Esophagus squamous epithelium (tissue), 4 donors: ENCODE results near the gene RAB23.

Experiments used
- CTCF ChIP-seq, 6 experiments: fragments of 450-650 bp in 4 of 6; fragments of 200-600 bp in 2 of 6; sonication (generic) in 2 of 6; IDR thresholded peaks; one replicate each; pipeline ENCODE4 v1.5.1; 2016 to 2019; ENCODE audit warnings: antibody characterized with exemption in 6 of 6, mild to moderate bottlenecking in 4 of 6, moderate library complexity in 4 of 6
- POLR2A ChIP-seq, 4 donors: fragments of 450-650 bp; IDR thresholded peaks; one replicate each; pipeline ENCODE4 v1.6.1; 2017; ENCODE audit warnings: antibody characterized with exemption in 4 of 4, mild to moderate bottlenecking in 4 of 4, moderate library complexity in 3 of 4

DNA sequence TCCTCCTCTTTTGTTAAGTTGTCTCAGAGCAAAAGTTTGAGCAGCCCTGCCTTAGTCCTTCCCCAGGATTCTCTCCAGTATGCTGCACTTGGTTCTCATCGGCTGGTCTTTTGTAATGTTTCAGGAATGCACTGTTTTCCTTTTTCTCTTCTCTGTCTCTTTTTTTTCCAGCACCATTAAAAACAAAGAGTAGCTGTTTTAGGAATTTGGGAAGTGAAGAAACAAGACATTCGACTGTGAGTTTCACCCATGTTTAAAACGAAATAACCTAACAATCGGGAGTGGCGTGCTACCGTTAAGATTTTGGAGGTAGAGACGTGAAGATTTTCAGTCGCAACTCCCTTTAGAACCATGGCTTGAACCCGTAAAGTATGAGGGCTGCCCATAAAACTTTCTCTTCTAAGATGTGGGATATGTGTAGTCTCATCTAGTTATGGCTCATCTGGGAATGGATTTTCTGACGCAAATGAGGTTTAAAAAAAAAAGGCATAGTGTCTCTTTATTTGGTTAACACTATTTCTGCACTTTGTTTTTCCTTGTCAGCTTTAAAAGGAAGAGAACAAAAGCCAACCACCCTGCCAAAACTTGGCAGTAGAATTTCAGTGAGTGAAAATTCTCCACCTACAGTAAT, 35.9 kb upstream of the RAB23 start:
- TF ChIP-seq CTCF (IDR thresholded peaks at IDR 0.05) (no peak), POLR2A (IDR thresholded peaks at IDR 0.05) (no peak)
